Epidermal melanocyte (primary cell): ENCODE data around the gene TNNI3.
"Not testable (repeated sequence)": the region's sequence is repeated elsewhere in the genome, so short reads cannot be mapped to it uniquely, and the experiment has no call there.

Experiments
- DNase-seq: peaks from one replicate; pipeline ENCODE4 v3.0.0; 2011; ENCODE audit warnings: low spot score; ENCODE audit not compliant: insufficient read length

TNNI3 gene

DNA sequence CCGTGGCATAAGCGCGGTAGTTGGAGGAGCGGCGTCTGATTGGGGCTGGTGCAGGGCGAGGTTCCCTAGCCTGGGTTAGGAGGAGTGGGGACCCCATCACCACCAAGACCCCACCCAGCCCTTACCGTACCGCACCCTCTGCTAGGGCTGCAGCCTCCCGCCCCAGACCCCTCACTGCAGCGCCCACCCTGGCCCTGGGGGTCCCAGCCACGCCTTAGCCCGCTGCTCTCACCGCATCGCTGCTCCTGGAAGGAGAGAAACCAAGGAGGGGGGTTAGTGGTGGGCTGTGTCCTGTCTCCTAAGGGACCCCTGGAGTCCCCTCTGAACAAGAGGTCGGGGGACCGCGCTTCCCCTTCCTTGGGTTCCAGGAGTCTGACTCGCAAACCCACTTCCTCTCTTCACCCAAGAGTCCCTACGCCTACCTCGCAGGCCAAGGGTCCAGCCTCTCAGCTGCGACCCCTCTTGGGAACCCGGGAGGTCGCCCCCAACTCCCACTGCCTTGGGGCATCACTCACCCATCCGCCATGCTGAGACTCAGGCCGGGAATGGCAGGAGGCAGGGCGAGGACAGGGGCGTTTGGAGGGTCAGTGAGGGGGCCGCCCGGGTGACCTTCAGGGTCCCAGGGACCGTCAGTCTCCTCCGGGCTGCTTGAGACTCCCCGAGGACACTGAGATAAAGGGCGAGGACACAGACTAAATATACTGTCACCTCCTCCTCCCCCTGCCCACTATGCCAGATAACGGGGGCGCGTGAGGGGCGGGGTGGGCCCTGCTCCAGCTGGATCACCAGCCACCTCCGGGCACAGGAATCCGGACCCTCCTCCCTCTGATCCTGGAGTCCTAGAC is at the start of gene TNNI3:
TNNI3 (minus strand) TSS at position 669 of the 845 bp plus-strand sequence; CDS start at position 526, 143 bp downstream.
- no peak for DNase-seq

DNA sequence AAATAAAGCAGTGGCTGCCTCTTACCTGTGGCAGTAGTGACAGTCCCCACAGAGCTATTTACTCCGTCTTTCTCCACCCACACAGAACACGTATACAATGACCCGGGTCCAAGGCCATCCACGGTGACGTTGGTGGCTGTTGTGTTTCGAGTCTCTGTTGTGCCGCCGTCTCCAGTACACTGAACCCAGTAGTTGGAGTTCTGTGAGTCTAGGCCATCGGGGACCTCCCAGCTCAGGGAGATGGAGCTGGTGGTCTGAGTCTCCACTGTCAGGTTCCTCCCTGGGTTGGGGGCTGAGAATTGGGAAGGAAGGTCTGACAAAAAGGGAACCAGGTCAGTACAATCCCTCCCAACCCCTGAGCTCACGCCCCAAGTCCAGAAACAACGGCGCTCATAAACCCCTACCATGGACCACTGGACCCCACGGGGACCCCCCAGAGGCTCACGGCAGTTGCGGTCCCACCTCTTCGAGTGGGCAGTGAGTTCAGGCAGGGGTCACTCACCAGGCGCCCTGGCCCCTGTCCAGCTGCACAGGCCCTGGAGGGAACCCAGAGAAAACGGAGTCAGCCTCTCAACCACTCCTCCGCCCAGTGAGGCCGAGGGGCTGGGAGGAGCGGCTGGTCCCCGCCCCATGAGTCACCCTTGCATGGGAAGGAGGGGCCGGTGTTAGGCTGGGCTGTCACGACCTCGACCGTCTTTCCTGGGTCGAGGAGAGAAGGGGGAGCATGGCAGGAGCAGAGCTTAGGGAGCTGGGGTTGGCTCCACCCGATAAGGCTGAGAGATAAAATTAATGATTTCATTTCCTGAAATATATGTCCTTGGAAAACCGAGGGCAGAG is 49.4 kb upstream of the TNNI3 start:
- peak; percentile 96 for DNase-seq

DNA sequence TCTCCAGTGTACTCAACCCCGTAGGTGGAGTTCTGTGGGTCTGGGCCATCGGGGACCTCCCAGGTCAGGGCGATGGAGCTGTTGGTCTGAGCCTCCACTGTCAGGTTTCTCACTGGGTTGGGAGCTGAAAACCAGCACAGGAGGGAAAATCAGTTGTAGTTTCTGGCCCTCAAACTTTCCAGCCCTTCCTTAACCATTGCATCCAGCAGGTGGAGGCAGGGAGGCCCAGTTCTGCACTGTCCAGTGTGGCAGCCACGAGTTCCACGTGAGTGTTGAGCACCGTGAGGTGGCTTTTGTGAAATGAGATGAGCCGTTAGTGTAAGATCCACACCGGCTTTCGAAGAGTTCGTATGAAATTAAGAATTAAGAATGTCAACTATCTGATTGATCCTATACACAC is 44.7 kb upstream of the TNNI3 start:
- not testable (repeated sequence) for DNase-seq

DNA sequence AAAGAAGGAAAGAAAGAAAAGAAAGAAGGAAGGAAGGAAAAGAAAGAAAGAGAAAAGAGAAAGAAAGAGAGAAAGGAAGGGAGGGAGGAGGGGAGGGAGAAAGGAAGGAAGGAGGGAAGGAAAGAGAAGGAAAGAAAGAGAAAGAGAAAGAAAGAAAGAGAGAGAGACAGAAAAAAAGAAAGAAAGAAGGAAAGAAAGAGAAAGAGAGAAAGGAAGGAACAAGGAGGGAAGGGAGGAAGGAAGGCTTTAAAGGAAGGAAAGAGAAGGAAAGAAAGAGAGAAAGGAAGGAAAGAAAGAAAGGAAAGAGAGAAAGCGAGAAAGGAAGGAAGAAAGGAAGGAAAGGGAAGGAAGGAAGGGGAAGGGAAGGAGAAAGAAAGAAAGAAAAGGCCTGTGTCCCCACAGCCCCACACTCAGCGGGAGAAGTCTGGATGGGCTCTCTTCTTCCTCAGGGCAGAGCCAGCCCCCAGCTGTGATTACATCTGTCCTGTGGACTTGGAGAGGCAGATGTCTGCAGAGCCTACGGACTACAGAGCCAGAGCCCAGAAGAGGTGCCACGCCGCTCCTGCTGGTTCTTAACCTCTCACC is 42.2 kb upstream of the TNNI3 start:
- no peak for DNase-seq

DNA sequence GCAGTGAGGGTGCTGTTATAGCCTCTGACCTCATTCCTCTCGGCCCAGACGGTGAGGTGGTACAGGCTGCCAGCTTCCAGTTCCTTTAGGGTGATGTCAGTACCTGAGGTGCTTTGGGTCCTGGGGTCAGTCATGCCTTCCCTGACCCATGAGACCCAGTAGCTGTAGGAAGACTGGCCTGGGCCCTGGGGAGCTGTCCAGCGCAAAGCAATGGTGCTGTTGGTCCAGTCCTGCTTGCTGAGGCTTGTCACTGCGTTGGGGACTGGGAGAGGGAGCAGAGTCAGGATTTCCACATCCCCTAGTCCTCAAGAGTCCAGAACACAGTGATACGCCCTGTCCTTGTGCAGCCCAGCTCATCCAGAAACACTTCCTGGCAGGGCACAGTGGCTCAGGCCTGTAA is 41.1 kb upstream of the TNNI3 start:
- no peak for DNase-seq

DNA sequence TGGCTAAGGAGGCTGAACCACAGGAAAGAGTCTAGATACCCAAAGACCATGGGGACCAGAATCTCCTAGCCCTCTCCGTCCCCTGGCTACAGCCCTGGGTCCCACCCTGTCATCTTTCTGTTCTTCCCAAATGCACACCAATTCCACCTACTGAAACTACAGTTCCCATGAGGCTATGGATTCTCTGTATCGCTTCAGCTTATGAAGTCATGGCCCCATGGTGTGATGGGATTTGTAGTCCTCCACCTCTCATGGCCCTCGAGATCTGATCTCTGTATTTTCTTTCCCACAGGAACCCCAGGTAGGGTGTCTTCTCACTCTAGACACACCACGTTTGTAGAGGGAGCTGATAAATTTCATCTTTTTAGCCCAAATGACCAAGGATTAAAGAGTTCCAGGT is 40.0 kb upstream of the TNNI3 start:
- DNase-seq: no peak

DNA sequence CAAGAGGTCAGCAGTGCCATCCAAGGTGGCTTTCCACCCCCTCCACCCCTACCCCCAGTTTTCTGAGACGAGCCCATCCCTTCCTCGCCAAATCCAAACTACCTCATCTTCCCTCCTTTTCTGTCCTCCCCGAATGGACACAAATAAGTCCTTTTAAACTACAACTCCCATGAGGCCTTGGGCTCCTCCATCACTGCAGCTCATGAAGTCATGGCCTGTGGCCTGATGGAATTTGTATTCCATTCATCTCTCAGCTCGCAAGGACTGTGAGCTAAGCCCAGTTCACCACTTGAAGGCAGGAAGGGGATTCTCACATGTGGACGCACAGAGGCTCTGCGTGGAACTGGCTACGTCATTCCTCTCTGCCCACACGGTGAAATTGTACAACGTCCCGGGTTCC is 39.3 kb upstream of the TNNI3 start:
- no peak for DNase-seq

DNA sequence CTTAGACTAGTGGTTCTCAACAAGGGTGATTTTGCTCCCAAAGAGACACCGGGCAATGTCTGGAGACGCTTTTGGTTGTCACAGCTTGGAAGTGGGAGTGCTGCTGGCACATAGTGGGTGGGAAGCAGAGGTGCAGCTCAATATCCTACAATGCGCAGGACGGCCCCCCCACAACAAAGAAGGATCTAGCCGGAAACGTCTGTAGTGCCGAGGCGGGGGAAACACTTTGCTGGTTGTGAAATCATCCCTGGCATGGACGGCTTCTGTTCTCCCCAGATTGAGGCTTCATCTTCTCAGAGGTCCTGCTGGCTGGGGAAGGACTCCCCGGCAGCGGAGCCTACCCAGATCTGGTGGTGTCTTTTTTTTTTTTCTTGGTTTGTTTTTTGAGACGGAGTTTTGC is 35.9 kb upstream of the TNNI3 start:
- no peak for DNase-seq

DNA sequence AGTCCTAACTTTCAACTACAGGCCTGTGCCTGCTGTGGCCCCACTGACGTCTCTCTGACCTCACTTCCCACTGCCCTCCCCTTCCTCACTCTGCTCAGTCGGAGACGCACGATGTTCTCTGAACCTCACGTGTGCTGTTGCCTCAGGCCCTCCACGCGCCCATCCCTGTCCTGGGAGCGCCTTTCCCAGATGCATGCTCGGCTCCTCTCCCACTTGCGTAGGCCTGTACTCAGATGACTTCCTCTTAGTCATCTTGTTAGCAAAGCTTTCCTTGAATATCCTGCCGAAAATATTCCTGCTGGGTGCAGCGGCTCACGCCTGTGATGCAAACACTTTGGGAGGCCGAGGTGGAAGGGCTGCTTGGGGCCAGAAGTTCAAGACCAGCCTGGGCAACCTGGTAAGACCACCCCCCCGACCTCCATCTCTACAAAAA is 31.9 kb upstream of the TNNI3 start:
- DNase-seq: peak; percentile 96

DNA sequence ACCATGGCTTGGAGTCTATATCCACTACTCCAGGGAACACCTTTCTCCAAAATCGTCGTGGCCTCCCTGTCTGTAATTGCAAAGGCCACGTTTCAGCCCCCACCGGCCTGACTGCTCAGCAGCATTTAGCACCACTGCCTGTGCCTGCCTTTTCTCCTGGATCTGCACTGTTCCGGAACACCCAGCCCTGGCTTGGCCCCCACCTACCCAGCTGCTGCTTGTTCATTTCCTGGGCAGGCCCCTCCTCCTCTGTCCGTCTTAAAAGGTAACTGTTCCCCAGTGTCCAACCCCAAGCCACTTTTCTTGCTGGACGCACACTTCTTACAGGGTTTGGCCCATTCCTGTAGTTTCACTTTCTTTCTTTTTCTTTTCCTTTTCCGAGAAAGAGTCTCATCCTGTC is 31.1 kb upstream of the TNNI3 start:
- no peak for DNase-seq

DNA sequence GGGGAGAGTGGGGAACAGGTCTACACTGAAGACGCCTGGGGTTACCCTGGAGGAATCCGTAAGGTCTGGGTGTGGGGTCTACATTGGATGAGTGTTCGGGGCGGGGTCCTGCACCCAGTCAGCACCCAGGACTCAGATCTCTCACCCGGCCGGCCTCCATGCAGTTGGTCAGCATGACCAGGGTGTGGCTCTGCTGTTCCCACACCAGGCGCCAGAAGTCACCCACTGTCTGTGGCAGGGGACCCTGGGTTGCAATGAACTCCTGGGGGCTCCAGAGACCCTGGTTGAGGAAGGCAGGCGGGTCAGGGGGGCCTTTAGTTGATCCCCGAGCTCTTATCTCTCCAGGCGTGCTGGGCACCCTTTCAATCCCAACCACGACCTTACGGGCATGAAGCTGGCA is 28.5 kb upstream of the TNNI3 start:
- DNase-seq: no peak

DNA sequence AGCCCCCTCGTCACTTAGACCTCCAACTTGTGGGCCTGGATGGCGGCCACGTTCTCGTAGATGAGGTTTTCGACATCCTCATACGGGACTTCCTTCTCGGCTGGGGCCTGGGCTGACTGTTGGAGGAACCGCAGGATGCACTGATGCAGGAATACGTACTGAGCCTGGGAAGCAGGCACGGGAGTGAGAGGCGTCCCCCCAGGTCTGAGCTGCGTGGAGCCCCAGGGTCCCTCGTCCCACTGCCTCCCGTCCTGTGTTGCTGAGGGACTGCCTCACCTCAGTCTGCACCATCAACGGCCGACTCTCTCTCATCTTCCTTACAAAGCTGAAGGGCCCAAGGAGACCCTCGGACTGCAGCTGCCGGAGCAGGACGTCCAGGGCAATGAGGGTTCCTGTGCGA is 24.2 kb upstream of the TNNI3 start:
- no peak for DNase-seq

DNA sequence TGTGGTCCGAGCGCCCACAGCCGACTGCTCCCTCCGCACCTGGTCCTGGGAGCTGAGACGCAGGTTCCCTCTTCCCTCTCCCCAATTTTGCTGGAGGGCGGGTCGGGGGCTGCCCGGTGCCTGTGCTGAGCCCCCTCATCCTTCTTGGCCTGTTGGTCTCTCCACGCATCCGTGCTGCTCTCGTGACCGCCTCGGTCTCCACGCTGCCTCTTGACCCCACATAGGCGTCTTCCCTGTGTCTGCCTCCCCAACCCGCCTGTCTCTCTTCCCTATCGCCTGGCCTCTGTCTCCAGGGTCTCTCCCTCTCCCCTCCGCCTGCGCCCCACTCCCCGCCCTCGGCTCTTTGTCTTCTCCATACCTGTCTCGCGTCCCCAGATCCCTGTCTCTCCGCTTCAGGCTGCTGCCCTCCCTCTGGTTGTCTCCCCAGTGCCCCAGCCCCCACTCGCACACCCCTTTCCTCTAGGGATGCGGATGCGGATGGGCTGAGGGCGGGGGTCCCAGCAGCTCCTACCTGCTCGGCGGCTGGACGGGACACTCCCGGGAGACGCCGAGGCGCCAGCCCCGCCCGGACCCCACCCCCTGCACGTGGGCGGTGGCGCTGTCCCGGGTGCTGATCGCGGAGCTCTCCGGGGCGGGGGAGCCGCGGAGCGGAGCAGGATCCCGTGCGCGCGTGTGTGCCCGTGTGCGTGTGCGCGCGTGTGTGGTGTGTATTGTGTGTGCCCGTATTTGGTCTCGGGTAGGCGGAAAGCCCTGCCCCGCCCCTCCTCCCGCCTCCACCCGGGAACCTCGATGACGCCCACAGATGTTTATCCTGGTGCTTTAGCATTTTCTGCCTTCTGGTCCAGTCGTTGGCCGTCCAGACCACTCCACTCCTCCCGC is 22.3 kb upstream of the TNNI3 start, which contains the start of gene SYT5:
SYT5 (minus strand) TSS at position 684 of the 879 bp plus-strand sequence. CDS start 1,248 bp downstream, outside the sequence.
- DNase-seq: peak; percentile 47

DNA sequence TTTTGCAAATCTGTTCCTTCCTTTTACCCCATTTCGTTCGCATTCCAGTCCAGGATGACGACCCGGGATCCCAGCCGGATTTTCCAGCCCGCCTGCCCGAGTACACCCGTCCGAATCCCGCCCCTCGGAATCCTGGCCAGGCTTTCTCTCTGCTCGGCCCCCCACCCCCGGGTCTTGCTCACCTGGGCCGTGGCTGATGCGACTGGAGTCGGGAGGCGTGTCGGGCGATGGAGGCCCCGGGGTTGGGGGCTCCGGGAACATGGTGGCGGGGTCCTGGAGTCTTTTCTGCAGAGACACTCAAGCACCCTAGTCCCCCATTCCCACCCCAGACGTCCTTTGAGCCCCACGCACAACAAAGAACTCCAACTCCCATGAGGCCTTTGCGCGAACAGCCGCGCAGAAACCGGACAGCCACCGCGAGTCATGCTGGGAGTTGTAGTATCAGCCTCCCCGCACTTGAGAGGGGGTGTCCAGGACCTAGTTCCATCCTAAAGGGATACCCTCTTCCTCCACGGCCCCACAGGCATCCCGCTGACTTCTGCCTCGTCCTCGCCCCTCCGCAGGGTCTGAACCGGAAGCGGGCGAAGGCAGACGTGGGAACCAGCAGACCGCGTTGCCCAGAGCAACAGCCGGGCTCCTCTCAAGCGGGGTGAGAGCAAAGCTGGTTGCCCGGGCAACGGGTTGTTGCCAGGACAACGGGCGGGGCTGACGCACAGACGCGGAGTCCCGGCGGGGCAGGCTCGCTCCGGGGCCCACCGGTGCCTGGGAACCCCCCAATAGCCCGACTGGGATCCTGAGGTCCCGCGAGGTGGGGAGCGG is 21.5 kb upstream of the TNNI3 start:
- peak; percentile 79 for DNase-seq

DNA sequence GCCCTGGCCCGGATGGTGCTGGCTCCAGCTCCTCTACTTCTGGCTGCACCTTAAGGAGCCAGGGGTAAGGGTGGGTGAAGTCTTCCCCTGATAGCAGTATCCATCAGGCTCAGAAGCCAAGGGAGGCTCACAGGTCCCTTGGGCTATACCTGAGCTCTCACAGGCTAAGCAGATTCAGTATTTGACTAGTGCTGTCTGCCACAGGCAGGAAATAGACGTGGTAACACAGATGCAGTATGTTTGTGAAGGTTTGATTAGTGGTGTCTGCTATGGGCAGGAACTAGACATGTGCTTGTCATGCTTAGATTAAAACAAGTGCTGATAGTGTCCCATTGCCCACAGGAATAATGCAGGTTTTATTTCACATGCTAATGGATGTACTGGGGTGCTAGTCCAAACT is 18.5 kb upstream of the TNNI3 start:
- peak; percentile 52 for DNase-seq

DNA sequence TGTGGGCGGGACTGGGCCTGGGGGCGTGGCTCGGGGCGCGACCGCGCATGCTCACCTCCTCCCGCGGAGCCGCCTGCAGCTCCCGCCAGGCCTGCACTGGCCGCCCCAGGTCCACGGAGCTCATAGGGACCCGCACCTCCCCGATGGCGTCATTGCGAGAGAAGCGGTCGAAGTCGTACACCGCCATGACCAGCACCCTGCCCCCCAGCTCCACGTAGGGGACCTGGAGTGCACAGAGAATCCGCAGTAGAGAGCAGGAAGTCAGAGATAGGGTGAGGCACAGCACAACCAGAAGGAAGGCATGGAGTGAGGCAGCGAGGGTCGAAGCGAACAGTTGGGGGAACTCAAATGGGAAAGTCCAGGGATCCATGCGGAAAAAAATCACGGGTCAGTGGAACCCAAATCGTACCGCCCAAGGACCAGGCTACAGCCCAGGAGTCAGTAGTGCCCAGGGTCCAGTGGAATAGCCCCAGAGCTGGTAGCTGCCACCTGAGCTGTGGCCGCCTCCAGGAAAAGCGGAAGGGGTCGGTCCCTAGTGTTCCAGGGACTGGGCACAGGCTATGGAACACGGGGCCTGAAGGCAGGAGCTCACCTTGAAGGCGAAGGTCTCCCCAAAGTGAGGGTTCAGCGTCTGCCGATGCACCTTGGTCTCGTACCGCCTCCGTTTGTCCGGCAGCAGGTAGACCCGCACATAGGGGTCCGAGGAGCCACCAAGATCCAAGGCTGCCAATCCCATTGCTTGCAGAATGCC is 17.8 kb upstream of the TNNI3 start:
- no peak for DNase-seq

DNA sequence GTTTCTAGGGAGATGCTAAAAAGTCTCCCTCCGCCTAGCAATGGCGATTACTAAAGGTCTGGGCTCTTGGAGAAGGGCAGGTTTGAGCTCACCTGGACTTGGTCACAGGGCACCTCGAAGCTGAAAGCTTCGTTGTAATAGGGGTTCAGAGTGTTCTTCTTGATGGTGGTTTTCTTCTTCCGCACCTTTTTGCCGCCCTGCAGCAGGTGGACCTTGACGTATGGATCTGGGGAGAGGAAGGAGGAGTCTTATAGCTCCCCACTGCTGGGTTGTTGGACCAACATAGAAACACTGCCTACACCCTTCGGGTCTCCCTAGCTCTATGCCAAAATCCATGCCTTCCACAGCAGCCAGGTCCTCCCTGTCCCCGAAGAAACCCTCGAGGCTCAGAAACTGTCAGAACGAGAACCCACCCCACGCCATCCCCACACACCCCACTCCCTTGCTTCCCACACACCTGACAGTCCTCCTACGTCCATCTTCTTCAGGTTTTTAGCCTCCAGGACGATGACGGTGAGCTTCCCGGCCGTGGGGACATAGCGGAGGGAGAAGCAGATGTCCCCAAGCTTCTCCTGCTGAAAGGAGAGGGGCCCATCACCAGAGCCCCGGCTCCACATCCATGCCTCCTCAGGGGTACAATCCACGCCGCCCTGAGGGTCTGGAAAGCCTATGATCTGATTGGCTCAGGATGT is 17.0 kb upstream of the TNNI3 start:
- DNase-seq: peak; percentile 13

DNA sequence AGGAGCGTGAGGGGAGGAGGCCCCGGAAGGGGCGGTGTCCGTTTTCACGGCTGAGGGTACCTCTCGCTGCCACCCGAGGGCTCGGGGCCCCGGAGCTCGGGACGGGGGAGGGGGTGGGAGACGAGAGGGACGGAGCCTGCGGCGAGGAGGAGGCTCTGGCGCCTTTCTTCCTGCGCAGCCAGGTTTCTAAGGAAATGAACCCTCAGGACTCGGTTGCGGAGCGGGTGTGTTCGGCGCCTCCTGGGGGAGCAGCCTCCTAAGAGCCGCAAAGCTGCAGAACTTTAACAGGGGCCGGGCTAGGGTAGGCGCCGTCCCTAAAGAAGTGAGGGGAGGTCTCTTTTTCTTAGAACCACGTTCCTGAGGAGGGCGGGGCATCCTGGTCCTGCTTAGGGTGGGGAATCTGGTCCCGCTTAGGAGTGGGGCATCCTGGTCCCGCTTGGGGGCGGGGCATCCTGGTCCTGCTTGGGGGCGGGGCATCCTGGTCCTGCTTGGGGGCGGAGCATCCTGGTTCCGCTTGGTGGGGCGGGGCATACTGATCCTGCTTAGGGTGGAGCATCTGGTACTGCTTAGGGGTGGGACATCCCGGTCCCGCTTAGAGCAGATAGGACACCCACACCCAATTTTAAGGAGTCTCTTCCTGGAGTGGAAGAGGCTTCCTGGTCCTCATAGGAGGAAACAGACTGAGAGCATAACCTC is 16.3 kb upstream of the TNNI3 start:
- DNase-seq: peak; percentile 92
